Fibroblast of peridontal ligament (primary cell): Measurements from ENCODE around the gene ANTKMT.
"Not testable (repeated sequence)": the region's sequence is repeated elsewhere in the genome, so short reads cannot be mapped to it uniquely, and the experiment has no call there.

ENCODE experiments used
- DNase-seq: peaks from one replicate; pipeline ENCODE4 v3.0.0-alpha.2; 2010; ENCODE audit errors: extremely low read depth

ANTKMT gene

DNA sequence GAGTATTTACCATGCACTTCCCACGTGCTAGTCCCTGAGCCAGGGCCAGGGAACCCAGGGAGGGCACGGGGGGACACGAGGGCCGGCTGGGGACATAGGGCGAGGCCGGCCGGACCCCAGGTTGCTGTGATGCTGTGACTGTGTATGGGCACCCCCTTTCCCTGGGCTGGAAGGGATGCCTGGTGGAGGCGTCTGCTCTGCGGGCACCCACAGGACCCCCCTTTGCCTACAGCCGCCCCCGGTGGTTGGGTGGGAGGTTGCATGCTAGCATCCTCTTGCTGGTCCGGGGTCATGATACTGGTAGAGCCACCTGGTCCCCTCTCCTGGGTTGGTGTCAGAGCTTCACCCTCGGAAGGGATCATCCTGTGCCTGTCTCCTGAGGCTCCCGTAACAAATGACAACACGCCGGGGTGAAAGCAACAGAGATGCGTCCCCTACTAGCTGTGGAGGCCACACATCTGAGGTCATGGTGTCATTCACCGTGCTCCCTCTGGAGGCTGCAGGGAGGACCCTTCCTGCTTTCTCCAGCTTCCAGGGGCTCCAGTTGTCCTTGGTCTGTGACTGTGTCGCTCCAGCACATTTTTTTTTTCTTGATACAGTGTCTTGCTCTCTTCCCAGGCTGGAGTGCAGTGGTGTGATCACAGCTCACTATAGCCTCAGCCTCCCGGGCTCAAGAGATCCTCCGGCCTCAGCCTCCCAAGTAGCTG lies 23.0 kb downstream of the ANTKMT start:
- no peak for DNase-seq

DNA sequence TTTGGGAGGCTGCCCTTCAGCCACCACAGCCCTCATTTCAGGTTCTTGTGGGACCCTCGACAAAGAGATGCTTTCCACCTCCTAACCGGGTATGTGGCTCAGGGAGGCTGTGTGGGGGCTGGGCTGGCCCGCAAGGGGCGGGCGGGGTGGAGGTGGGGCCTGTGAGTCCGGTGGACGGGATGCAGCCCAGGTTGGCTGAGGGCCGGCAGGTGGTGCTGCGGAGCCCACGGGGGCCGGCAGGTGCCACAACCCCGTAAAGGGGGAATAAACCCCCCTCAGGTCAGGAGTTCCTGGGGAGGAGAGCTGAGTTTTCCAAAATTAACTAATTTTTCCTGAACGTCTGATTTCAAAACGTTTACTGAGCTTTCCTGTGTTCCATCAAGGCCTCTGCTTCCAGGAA lies 24.8 kb downstream of the ANTKMT start:
- DNase-seq: no peak

DNA sequence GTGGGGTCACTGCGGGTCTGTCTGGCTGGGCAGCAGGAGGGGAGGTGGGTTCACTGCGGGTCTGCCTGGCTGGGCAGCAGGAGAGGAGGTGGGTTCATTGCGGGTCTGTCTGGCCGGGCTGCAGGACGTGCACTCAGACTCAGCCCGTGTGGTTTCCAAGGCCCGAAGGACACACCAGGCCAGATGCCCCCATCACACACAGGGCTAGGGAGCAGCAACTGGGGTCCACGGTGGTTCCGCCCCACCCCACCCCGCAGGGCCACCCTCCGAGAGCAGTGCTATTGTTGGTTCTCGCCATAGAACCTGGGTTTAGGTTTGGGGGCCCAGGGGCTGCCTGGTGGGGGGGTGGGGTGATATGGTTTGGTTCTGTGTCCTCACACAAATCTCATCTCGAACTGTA lies 25.7 kb downstream of the ANTKMT start:
- DNase-seq: no peak

DNA sequence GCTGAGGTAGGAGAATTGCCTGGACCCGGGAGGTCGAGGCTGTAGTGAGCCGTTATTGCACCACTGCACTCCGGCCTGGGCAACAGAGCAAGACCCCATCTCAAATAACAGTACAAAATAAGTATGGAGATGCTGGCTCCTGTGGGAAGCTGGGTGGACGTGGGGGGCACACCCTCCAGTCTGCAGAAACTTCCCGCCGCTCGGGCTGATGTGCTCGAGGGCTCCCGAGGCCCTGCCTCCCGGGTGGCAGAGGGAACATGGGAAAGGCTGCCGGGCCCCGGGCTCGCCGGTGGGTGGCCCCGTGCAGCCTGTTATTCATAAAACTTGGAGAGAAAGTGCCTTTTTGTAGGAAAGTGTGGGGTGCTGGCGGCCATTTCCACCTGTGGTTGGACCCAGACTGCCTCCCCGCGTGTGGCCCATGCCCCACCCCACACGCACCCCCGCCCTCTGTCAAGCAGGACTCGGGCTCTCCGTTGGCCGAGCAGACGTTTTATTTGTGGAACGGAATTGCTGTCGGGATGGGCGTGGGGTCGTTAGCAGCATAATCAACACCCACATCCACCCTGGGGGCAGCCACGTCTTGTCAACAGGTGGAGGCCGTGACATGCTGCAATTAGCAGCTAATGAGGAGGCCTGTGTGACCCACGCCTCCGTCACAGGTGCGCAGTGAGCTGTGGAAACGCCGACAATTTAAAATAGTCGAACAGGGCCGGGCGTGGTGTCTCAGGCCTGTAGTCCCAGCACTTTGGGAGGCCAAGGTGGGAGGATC lies 27.2 kb downstream of the ANTKMT start:
- no peak for DNase-seq

DNA sequence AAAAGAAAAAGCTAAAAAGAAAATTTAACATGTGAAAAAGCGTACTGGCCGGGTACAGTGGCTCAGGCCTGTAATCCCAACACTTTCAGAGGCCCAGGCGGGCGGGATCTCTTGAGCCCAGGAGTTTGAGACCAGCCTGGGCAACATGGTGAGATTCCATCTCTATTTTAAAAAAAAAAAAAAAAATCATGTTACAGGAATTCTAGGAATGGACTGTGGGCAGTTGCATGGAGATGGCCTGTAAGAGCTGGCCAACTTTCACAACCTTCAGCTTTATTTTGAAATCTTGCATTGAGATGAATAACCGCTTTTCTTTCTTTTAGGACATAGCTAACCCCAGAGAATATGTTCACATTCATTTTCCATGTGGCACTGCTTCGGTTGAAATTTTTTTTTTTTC lies 28.1 kb downstream of the ANTKMT start:
- DNase-seq: peak; percentile 93

DNA sequence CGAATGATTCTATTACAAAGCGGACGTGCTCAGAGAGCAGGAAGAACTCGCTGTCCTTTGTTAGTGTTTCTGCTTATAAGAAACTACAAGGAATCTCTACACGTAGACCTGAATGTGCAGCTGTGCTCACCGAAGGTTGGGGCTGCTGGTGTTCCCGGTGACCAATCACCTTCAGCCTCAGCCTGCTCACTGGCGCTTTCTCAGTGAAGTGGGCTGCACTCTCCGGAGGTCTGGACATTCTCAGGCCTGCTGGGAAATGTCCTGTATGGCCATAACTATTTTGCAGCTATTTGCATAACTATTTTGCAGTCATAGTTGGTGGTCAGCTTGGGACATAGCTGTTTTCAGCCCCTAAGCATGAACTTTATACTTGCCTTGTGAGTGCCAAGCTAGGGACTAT lies 29.5 kb downstream of the ANTKMT start:
- no peak for DNase-seq

DNA sequence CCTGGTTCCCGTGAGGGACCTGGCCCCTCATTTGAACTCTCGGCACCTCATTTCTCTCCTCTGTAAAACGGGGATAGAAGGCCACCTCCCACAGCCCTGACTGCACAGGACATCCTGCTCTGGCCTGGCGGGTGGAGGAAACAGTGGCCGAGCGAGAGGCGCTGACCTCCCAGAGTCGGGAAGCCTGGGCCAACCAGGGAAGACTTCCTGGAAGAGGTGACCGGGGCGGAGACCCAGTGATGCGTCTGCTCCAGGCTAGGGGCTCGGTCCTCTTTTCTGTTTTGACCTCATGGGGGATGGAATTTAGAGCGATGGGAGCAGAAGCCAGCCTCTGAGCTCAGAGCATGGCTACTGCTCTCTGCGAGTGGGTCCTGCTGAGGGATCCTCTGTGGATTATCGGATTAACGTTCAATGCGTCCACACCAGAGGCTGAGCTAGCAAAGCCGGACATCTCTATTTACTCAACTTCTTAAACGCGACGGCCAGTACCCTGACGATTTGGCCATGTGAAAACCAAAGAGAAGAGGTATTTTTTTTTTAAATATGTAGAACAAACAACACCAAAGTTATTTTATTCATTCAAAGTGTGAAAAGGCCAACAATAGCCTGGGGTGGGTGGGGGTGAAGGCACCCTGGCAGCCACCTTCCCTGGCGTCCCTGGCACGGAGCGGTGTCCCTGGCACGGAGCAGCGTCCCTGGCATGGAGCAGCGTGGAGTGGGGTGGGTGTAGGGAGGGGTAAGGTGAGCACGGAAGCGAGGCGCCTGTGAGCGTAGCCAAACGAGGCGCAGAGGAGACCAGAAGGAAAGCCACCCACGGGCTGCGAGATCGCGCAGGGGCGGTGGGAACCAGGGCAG lies 30.4 kb downstream of the ANTKMT start:
- no peak for DNase-seq

DNA sequence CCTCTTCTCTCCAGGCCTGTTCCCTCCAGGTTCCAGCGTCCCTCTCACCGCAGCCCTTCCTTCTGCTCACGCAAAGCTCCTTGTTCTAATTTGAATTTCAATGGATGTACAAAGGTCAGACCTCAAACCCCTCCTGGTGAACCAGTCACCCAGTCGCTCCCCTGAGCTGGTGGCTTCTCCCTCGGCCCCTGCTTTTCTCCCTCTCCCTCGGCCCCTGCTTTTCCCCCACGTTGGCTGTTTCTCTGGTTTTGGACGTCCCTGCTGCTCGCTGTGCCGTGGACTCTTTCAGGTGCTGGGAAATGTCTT lies 31.0 kb downstream of the ANTKMT start:
- DNase-seq: no peak

DNA sequence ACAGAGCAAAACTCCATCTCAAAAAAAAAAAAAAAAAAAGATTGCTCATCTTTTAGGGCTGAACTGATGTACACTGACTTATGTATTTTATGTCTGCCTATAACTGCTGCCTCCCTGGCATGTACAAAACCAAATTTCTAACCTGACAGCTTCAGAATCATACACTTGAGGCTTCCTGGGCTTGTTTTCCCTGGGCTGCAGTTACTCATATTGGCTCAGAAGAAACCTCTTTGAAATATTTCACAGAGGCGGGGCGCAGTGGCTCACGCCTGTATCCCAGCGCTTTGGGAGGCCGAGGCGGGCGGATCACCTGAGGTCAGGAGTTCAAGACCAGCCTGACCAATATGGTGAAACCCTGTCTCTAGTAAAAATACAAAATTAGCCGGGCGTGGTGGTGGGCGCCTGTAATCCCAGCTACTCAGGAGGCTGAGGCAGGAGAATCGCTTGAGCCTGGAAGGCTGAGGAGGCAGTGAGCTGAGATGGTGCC lies 33.2 kb downstream of the ANTKMT start:
- not testable (repeated sequence) for DNase-seq

DNA sequence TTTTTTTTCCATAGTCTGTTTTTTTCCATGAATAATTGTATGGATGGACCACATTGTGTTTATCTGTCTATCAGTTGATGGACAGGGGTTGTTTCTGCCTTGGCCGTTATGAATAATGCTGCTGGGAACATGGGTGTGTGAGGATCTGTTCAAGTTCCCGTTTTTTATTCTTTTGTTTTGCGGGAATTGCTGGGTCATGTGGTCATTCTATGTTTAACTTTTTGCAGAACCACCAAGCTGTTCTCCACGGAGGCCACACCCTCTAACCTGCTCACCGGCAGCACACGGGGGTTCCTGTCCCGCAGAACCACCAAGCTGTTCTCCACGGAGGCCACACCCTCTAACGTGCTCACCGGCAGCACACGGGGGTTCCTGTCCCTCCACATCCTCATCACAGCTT lies 33.7 kb downstream of the ANTKMT start:
- DNase-seq: no peak

DNA sequence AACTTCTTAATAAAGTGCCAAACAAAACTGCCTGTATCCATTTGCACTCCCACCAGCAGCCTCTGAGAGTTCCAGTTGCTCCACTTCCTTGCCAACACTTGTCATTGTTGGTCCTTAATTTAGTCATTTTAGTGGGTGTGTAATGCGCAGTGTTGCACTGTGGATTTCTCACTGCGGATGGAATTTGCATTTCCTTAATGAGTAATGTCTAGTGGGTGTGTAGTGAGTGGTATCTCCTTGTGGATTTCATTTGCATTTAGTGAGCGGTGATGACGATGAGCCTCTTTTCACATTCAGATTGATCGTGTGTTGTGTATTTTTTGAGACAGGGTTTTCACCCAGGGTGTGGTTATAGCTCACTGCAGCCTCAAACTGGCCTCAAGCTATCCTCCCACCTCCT lies 35.5 kb downstream of the ANTKMT start:
- DNase-seq: no peak

DNA sequence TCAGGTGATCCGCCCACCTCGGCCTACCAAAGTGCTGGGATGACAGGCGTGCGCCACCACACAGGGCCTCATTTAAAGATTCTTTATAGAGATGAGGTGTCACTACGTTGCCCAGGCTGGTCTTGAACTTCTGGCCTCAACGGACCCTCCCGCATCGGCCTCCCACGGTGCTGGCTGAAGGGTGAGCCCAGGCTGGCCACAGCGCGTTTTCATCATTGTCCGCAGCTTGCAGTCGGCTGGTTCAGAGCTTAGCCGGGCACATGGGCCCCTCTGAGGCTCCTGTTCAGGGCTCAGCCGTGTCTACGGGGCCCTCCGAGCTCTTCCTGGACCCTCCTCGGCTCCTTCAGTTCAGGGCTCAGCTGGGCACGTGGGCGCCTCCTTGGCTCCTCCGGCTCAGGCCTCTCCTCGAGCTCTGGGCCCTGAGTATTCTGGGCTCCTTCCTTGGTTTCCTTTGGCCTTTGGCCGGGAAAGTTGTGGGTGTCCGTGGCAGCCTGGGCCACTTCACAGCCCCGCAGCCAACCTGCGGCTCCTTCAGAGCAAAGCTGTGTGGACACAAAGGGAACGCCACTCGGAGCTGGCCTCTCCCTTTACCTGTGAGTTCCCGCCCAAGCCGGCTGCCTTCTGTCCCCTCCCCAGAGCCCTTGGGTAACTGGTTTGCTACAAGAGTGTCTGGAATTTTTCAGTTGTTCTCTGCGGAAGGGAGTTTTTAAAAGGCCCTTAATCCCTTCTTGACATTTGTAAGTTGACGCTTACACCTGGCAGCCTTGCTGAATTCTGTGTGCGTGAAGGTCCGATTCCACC lies 38.4 kb downstream of the ANTKMT start:
- DNase-seq: no peak

DNA sequence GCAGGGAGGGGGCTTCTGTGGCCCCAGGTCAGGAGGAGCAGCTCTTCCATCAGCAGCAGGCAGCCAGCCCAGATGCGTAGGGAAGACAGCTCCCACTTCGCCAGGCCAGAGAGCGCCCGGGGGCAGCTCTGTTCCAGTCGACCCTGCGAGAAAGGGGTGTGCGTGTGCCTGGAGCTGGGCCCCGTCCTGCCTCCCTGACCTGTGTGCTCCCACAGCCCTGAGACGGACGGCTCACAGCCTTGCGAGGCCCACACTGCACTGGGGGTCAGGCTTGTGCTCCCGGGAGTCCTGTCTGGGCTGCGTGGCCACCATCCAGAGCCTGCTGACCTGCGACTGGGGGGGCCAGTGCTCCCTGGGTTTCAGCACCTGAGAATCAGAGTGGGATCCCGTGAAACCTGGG lies 39.1 kb downstream of the ANTKMT start:
- no peak for DNase-seq

DNA sequence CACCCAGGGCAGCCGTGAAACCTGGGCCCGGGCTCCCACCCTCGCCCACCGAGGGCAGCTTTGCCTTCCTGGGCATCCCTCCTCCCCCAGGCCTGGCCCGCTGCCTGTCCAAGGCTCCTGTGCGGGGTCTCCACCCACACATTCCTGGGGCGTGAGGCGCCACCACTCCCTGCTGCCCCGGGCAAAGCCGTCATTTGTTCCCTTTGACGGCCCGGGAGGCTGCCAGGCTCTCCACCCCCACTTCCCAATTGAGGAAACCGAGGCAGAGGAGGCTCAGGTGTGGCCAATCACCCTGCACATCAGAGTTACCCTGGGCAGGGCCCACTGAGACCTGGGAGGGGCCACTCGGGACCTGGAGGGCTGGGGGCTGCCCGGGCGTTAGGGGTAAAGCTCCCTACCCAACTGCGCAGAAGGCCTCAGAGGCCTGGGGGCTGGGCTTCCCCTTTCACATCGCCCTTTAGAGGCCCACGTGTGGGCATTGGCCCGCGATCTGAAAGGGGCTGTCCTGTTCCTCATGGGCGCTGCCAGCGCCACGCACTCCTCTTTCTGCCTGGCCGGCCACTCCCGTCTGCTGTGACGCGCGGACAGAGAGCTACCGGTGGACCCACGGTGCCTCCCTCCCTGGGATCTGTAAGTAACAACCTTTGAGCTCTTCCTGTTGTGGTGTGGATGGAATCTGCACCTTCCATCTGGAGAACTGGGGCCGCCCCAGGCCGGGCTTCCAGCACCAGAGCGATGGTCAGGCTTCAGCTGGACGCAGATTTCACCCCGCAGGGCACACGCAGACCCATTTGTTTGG lies 39.8 kb downstream of the ANTKMT start, which contains the start of gene MSLN:
MSLN (plus strand) TSS at position 190 of the 799 bp plus-strand sequence. CDS start 1,947 bp downstream, outside the sequence.
- DNase-seq: no peak

DNA sequence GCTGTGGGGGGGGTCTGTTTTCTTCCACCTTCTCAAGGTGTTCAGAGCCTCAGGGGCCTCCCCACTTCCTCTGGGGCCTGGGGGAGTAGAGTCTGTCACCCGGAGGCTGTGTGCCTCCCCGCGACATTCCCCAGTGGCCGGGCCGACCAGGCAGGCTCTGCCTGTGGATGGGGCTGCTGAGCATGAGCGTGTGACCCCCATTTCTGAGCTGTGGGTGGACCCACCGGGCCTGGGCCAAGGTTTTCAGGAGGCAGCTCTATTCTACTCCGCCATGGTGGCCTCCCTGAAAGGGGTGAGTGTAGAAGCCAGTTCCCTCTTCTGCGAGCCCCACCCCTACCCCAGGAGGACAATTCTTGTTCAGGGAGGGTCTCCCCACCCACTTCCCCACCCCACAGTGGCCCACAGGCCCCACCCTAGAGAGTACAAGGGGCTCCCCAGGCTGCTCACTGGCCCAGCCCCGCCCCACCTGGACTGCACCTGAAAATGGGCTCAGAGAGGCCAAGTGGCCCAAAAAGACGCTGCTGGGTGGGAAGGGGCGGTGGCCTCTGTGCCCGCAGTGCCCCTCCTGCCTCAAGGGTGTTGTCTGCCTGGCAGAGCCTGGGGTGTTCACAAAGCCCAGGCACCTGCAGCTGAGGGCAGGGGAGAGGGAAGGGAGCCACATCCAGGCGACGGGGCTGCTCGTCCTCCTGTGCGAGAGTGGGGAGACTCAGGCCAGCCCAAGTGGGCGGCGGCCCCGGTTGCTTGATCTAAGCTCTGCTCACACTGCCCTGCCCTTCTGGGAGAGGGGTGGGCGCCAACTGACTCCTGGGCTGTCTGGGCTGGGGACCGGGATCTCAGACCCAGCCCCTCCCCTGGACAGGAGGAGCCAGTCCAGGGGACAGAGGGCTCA lies 40.9 kb downstream of the ANTKMT start:
- DNase-seq: no peak

DNA sequence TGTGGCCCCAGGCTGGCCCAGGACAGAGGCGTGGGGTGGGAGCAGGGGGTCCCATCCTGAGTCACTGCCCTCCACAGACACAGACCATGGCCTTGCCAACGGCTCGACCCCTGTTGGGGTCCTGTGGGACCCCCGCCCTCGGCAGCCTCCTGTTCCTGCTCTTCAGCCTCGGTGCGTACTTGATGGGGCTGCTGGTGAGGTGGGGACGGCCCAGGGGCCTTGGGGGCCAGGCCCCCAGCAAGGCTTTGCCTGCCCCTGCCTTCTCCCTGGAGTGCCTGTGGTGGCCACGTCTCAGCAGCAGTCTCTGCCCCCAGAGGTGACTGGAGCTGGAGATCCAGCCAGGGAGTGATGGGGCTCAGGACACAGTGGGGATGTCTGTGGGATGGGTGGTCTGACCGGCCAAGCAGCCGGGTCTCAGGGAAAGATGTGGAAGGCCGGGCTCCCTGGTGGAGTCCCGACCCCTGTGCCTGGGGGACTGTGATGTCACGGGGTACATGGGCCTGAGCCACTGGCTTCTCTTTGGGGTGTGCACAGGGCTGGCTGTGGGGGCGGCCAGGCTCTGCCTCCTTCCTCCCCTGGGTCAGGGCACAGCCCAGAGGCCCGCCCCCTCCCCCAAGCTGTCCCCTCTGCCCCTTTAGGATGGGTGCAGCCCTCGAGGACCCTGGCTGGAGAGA lies 41.8 kb downstream of the ANTKMT start:
- no peak for DNase-seq

DNA sequence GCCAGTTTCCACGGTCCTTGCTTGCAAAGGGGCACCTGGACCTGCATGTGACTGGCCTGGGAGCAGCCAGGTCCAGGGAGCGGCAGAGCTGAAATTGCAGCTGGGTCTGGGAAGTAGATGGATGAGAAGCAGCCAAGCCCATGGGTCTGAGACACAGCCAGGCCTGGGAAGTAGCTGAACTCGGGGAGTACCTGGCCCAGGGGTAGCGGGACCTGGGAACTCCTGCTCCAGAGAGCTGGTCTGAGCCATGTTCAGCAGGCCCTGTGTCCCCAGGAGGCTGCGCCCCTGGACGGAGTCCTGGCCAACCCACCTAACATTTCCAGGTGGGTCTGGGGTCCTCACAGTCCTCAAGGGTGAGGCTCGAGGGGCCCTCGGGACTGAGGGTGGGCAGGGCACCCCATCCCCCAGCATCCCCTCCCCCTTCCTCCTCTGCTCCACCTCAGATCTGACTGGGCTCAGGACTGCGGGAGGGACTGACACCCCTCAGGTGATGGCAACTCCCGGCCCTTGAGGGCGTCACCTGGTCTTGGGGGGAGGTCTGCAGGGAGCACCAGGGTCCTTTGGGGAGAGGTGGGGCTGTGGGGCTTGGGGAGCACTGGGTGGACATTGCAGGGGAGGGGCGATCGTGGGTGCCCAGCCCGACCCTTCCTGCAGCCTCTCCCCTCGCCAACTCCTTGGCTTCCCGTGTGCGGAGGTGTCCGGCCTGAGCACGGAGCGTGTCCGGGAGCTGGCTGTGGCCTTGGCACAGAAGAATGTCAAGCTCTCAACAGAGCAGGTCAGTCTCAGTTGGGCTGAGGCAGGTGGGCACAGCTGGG lies 42.6 kb downstream of the ANTKMT start:
- DNase-seq: no peak

DNA sequence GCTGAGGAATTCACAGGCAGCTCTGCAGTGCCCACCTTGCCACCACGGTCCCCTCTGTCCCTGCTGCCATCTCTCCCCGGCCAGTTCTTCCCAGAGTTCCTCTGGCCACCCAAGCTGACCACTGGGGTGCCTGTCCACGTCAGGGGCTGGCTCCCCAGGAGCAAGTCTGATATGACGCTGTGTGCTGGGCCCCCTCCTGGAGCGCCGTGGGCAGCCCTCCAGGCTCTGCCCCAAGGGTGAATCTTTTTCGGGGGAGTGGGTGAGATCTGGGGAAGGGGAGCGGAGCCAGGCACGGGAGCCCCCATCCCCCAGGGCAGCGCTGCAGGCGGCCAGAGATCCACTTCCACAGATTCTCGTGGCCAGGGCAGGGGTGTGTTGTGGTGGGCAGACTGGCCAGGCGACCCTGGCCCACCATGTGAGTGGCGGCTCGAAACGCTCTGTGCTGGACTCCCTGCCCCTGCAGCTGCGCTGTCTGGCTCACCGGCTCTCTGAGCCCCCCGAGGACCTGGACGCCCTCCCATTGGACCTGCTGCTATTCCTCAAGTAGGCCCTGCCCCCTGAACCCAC lies 43.3 kb downstream of the ANTKMT start:
- no peak for DNase-seq
